HL-60 (cell line): ENCODE results near the gene SUPT20HL1.

Source experiments
- GABPA ChIP-seq: IDR thresholded peaks from 2 replicates; pipeline ENCODE4 v1.6.1; 2012; ENCODE audit warnings: low read depth
- POLR2AphosphoS5 ChIP-seq: IDR thresholded peaks from 2 replicates; pipeline ENCODE4 v1.6.1; 2012; ENCODE audit warnings: low read depth
- TF ChIP-seq, protein P1 (sequence below): IDR thresholded peaks from one replicate; pipeline ENCODE4 v1.5.1; 2011; ENCODE audit warnings: low read length, control low read depth, inconsistent platforms; ENCODE audit not compliant: insufficient read depth
- TF ChIP-seq, protein P2 (sequence below): IDR thresholded peaks from 2 replicates; pipeline ENCODE4 v1.6.1; 2012; ENCODE audit warnings: low read depth; ENCODE audit not compliant: insufficient replicate concordance

DNA sequence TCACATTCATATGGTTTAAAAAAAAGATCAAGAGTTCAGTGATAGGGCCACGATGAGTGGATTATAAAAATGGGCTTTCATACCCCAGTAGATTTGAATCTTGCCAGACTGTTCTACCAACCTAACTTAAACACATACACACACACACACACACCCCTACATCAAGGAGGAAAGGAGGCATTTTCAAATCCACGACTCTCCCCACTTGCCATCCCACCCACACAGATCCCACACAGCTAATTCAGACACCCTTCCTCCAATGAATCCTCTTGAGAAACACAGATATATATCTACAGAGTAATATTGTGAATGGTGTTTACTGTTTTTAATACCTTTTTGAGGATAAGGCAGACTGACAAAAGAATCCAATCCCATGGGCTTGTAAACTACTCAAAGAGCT lies 16.8 kb downstream of the SUPT20HL1 start:
- TF ChIP-seq, protein P1, sequence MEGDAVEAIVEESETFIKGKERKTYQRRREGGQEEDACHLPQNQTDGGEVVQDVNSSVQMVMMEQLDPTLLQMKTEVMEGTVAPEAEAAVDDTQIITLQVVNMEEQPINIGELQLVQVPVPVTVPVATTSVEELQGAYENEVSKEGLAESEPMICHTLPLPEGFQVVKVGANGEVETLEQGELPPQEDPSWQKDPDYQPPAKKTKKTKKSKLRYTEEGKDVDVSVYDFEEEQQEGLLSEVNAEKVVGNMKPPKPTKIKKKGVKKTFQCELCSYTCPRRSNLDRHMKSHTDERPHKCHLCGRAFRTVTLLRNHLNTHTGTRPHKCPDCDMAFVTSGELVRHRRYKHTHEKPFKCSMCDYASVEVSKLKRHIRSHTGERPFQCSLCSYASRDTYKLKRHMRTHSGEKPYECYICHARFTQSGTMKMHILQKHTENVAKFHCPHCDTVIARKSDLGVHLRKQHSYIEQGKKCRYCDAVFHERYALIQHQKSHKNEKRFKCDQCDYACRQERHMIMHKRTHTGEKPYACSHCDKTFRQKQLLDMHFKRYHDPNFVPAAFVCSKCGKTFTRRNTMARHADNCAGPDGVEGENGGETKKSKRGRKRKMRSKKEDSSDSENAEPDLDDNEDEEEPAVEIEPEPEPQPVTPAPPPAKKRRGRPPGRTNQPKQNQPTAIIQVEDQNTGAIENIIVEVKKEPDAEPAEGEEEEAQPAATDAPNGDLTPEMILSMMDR: no peak
- TF ChIP-seq GABPA: no peak
- TF ChIP-seq POLR2AphosphoS5: no peak
- TF ChIP-seq, protein P2, sequence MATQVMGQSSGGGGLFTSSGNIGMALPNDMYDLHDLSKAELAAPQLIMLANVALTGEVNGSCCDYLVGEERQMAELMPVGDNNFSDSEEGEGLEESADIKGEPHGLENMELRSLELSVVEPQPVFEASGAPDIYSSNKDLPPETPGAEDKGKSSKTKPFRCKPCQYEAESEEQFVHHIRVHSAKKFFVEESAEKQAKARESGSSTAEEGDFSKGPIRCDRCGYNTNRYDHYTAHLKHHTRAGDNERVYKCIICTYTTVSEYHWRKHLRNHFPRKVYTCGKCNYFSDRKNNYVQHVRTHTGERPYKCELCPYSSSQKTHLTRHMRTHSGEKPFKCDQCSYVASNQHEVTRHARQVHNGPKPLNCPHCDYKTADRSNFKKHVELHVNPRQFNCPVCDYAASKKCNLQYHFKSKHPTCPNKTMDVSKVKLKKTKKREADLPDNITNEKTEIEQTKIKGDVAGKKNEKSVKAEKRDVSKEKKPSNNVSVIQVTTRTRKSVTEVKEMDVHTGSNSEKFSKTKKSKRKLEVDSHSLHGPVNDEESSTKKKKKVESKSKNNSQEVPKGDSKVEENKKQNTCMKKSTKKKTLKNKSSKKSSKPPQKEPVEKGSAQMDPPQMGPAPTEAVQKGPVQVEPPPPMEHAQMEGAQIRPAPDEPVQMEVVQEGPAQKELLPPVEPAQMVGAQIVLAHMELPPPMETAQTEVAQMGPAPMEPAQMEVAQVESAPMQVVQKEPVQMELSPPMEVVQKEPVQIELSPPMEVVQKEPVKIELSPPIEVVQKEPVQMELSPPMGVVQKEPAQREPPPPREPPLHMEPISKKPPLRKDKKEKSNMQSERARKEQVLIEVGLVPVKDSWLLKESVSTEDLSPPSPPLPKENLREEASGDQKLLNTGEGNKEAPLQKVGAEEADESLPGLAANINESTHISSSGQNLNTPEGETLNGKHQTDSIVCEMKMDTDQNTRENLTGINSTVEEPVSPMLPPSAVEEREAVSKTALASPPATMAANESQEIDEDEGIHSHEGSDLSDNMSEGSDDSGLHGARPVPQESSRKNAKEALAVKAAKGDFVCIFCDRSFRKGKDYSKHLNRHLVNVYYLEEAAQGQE: no peak
